ENCODE data around the gene C1orf115.

GRCh38 chr1:220702733-220703270 lies 12.6 kb downstream of the C1orf115 start:
- TF ChIP-seq EP300 (IDR thresholded peaks at IDR 0.05) = no peak
- TF ChIP-seq, protein P1, sequence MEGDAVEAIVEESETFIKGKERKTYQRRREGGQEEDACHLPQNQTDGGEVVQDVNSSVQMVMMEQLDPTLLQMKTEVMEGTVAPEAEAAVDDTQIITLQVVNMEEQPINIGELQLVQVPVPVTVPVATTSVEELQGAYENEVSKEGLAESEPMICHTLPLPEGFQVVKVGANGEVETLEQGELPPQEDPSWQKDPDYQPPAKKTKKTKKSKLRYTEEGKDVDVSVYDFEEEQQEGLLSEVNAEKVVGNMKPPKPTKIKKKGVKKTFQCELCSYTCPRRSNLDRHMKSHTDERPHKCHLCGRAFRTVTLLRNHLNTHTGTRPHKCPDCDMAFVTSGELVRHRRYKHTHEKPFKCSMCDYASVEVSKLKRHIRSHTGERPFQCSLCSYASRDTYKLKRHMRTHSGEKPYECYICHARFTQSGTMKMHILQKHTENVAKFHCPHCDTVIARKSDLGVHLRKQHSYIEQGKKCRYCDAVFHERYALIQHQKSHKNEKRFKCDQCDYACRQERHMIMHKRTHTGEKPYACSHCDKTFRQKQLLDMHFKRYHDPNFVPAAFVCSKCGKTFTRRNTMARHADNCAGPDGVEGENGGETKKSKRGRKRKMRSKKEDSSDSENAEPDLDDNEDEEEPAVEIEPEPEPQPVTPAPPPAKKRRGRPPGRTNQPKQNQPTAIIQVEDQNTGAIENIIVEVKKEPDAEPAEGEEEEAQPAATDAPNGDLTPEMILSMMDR (IDR thresholded peaks at IDR 0.05) = no peak
- TF ChIP-seq POLR2AphosphoS5 (IDR thresholded peaks at IDR 0.05) = no peak
- no peak for TF ChIP-seq POLR2A (IDR thresholded peaks at IDR 0.05)

Measured in stomach (tissue), 4 donors.